HG03432 (cell line): ENCODE measurements around the gene GPC4.
"Not testable (repeated sequence)": the region's sequence is repeated elsewhere in the genome, so short reads cannot be mapped to it uniquely, and the experiment has no call there.

Experiments used
- ATAC-seq: cut with Tn5 transposase; IDR thresholded peaks from one replicate; pipeline ENCODE4 v1.9.1; 2021; ENCODE audit warnings: mild to moderate bottlenecking, moderate library complexity; ENCODE audit not compliant: unreplicated experiment

GPC4 gene

DNA sequence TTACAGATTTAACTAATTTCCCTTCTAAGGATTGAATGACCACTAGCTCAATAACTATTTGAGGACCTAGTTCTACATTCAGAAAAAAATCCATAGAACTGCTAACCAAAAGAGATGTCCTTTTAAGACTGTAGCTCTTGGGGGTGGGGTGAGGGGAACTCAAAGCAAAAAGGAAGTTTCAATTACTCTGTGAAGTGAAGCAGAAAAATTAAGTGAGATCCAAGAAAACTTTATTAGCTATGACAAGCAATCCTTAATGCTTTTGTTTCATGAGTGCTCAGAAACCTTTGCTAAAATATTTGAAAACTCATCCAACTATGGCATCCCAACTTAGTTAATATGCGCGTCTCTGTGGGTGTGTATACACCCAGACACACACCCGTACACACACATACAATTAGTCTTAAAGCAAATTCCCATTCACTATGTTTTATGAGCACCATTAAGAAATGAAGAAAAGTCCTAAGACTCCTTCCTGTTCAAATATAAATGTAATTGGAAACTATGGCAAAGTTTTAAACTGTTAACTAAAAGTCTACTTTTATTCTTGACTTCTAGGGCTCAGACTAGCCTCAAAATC, 44.5 kb downstream of the GPC4 start:
- no peak for ATAC-seq

DNA sequence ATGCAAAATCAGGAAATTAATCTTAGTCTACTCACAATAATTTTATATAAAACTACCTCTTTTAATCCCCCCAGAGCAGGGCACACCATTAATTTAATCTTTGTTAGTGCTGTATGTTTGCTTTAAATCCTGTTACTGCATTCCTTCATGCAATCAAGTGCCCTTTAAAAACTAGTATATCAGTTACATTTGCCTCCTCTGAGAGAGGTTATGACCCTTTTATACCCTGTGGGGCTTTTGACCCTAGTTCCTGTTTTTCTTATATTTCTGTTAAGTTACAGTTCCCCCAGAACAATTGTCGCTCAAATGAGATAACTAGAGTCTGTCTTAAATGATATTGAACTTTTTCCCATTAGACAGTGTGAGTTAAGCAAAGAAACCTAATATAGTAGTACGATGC, 46.2 kb downstream of the GPC4 start:
- ATAC-seq, result no peak

DNA sequence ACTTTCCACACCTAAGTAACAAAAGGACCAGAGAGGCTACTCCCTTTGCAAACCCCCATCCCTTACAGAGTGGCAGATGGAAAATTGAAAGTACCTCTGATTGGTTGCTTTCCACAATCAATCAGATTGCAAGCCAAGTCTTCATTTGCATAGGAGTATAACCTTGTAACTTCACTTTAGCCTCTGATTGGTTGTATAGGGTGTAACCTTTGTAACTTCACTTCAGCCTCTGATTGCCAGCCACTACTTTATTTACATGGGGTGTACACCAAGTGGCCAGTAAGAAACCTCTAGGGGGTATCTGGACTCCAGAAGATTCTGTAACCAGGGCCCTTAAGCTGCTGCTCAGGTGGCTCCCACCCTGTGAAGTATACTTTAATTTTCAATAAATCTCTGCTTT, 48.6 kb downstream of the GPC4 start:
- no peak for ATAC-seq

DNA sequence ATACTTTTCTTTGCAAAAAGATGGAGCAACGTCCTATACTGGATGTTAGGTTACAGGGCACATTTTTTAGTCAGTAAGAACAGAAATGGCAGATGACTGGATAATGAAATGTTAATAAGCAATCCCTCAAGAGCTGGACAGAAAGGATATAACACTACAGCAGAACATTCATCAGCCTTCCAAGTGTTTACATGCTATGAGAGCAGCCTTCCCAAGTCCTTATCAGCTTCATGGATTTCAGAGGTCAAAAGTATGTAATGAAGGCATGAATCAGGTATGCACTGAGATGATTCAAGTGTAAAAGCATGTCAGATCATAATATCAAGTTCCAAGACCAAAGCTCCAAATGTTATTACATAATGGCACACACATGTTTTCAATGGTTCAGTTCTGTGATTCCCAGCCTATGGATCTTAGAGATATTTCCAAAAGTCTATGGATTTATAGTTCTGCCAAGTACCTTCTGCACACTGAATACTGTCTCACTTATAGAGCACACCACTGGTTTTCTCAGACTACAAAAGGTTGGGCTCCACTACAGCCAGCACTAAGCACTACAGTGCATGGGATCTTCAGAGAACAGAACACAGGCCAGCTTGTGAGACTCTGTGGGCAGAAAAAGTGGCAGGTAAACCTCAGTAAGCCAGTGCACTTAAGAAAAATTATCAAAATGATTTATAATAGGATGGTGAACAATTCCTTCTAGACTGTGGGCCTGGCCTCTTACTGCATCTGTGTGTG, 49.2 kb downstream of the GPC4 start:
- no peak for ATAC-seq

DNA sequence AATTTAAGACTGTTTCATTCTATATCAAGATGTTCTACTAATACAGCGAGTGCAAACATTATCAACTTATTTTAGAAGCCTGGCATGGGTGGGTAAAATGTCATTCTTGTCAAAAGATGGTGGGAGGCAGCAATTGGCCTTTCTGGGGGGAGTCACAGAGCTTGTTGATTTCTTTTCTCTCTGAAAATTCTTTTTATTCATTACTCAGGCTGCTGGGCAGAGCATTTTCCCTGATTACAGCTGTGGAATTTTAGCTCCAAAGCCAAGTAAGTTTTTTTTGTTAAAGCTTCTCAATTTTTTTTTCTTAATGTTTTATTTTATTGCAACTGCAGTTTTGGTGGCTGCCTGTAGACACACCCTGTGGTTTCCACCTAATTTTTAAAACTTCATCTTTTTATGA, 50.4 kb downstream of the GPC4 start:
- no peak for ATAC-seq

DNA sequence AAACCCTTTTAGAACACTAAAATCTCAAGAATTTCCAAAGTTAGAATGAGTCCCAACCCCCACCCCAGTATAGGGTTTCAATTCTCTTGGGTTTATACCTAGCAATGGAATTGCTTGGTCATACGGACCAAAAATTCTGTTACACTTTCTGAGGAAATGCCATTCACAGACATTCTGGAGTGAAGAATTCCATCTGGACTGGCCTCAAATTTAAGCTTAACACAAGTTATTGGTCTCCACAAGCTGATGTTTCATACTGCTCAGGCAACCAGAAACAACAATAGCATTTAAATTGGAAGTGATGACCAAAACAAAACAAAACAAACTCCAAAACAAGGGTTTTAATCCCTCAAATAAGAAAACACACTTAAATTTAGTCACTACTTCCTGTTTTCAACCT, 51.1 kb downstream of the GPC4 start:
- no peak for ATAC-seq

DNA sequence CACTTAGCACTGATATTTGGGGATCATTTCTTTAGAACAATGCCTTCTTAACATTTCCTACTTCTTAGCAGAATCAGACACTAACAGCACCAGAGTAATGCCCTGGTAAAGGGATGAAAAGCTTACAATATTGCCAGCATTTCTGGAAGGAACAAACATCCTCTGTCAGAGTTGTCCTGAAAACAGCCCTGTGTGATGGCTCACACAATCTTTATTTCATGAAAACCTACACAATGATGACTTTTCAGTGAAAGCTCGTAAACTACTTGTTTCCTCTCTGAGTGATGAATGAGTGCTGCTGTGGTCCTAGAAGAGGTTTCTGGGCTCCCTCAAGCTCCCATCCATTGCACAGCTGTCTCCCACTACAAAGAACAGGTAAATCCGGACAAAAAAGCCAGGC, 52.8 kb downstream of the GPC4 start:
- no peak for ATAC-seq

DNA sequence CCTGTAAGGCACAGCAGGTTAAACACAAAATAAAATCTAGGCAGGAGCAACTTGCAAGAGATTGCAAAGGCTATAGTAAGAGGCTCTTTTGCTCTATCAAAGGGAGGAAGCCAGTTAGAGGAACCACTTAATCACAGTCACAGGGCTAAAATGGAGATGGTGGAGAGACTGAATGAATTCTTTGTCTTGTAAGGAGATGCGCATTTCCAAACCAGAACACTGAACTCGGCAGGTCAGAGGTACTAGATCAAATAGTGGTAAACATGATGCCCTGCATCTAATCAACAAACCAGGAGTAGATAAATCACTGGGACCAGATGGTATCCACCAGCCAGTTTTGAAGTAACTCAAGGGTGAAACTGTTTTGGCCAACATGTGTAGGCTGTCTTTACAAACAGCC, 55.8 kb downstream of the GPC4 start:
- ATAC-seq, result no peak

DNA sequence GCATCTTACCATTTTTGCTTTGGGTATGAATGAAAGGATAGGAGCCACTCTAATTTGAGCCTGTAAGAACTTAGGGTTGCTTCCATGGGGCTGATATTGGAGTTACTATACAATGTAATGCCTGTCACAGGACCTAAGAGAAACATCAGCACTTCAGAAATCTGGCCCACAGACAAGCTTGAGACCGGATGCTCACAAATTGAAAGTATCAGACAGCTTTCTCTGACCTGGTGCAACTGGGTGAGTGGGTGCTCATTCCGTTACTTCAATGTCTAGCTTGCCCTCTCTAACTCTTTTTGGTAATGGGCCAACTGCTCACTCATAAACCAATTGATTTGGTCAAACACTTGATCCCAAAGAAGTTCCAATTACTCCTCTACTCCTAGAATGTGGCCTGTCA, 62.1 kb downstream of the GPC4 start:
- no peak for ATAC-seq

DNA sequence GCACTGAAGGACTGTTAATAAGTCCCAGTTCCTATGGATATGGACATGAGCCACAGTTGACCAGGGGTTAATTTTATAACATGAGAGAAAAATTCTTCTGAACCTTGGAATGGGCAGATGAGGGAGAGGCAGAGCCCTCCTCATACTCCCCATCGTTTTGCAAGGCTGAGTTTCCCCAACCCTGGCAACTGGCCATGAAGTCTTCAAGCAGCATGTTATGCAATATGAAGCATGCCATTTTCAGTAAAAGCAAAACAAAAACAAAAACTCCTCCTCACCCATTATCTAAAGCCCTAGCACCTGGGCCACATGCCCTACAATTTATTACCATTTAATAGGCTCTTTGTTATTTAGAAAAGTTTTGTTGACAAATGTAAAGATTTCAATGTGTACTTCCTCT, 64.5 kb downstream of the GPC4 start:
- no peak for ATAC-seq

DNA sequence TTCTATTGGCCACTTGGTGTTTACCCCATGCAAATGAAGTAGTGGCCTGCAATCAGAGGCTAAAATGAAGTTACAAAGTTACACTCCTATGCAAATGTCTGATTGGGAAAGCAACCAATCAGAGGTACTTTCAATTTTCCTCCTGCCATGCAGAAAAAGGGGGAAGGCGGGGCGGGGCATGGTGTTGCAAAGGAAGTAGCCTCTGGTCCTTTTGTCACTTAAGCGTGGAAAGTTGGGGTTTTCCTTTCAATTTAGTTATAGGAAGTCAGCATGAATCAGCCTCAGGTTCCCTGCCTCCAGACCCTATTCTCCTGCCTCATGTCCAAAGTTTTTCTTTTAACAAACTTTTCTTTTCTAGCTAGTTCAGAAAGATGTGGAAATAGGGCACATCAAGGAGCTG, 69.3 kb downstream of the GPC4 start:
- no peak for ATAC-seq

DNA sequence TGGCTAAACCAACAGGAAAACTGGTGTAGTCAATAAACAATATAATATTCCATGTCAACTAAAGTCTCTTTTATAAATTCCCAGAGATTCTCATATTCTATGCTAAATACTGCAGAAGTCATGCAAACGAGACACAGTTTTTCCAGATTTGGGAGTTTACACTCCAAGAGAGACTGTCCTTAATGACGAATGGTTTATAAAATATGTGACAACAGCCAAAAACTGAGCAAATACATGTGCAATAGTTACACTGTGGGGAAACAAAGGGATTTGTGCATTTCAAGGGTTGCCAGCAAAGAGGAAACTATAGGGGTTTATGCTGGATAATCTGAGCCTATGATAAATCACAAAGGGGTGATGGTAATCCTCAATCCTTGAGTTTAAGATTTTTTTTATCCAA, 75.7 kb downstream of the GPC4 start:
- no peak for ATAC-seq

DNA sequence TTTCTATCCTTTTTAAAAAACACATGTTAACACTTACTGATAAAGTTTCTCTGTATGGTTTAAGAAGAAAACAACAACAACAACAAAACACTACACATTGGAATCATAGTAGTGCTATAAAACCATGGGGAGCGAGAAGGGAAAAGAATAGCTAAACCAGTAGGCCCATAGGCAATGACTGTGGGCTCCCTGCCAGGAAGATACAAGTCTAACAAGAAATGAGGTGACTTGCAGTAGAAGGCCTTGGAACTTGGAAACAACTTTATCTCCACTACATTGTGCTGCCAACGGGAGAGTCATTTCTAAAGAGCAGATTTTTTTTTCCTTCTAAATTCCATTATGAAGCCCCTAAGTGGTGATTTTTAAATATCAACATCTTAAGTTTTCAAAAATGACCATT, 78.0 kb downstream of the GPC4 start:
- no peak for ATAC-seq

DNA sequence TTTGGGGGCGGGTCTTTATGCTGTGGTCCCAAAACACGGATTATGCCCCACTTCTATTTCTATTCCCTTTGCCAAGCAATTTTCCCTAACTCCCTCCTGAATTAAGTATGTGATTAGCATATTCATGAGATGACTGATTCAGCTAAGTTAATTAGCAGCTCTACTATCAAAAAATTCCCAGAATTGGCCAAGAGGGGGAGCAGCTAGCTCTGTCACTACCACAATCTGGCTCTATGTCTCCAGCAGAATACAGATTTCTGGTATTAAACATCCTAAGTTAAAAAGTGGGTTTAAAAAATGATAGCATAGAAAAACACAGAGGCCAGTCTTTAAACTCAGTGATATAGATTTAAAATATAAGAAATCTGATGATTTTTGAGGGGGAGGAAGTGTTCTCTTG, 80.3 kb downstream of the GPC4 start:
- no peak for ATAC-seq

DNA sequence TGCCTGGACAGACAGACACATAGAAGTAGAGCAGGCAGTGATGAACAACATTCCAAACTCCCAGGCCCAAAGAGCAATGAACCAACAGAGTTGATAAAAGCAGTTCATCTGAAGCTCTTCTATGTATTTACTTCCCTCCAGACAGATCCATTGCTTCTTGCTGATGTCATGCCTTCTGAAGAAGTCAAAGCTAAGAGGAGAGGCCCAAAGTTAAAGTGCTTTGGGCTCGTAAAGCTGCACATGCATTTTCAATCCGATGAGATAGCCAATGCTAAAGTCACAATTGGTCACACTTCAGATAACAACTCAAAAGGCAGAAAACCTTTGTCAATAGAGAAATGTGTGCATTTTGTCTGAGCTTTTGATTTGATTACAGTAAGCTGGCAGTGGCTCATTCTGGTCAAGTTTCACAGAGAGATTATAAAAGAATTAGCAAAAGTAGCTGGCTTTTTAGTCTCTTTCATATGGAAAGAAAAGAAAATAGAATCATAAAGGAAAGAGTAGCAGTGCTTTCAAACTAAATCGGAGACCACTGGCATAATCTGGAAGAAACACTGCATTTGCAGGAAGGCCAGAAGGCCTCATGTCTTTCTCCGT, 82.0 kb downstream of the GPC4 start:
- no peak for ATAC-seq

DNA sequence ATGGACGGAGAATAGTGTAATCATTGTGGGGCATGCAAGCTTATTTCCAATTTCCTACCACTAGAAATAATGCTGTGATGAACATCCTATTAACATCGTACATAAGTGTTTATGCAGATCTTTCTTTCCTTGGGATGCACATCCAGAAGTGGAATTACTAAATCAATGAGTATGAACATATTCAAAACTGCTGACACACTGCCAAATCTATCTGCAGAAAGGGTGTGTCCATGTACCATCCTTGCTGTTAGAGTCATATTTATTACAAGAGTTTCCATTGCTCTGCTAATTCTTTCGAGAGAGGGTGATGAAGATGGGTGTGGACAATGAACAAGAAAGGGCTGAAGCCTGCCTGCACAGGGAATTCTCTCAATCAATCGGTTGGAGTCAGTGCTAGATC, 82.6 kb downstream of the GPC4 start:
- no peak for ATAC-seq

DNA sequence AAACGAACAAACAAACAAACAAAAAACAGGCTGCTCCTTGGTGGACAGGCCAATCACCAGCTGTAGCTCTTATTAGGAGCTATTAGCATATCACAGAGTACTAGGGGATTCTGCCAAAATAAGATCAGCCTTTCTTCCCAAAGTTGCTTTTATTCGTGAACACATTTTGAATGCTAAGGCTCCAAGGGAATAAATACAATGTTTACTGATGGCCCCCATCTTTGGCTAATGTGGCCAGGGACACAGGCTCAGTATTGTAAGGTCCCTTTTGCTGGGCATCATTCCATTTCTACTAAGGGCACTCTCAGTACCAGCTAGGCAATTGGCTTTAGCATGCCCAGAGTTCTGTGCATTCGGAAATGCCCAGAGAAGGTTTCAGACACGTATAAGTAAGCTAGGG, 84.3 kb downstream of the GPC4 start:
- ATAC-seq, result no peak

DNA sequence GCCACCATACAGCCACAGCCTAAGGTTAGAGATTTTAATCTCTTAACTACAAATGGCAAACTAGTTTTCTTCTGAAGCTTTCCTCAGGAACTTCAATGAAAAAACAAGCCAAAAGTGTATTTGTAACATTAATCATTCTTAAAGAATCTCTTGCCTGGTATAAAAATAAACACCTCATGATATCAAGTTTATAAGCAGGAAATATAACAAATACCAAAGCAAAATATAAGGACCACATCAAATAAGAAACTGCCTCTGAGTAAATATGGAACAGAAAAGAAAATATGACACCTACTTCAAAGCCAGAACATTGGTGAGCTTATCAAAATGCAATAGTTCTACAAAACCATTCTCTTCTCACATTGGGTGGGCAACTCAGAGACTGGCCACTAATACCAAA, 89.9 kb downstream of the GPC4 start:
- ATAC-seq, result no peak

DNA sequence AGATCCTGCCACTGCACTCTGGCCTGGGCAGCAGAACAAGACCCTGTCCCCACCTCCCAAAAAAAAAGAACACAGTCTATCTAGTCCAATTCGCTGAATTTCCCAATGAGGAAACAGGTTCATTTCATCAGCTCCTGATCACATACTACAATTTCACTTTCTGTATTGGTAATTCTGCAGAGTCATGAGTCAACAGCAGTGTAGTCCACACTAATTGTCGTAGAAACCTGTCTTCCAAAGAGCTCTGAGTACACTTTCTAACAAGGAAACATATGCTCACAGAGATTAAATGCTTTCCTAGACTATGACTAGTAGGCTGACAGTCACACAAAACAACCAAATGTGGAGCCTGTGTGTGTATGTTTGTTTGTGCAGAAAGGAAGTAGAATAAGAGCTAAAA, 91.9 kb downstream of the GPC4 start:
- no peak for ATAC-seq

DNA sequence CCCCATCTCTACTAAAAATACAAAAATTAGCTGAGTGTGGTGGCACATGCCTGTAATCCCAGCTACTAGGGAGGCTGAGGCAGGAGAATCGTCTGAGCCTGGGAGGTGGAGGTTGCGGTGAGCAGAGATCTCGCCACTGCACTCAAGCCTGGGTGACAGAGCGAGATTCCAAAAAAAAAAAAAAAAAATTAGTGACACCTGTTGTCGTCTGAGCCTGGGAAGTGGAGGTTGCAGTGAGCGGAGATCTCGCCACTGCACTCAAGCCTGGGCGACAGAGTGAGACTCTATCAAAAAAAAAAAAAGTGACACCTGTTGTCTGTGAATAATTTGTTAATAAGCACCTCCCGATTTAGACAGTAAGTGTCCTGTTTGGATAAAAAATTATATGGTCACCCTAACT, 93.0 kb downstream of the GPC4 start:
- not testable (repeated sequence) for ATAC-seq

DNA sequence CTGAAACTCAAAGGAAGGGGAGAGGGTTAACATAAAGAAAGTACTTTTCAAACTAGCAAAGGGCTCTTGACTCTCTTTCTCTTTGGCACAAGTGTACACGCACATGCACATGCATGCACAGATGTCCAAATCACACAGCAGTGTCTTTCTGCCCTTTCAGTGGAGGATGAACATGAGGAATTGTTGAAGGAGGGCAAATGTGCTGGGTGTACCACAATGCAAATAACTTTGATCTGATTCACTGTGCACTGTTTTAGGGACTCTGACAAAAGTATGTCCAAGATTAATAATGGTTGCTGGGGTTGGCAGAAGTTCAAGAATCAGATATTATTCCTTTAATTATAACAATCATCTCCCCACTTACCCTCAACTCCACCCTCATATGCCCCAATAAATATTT, 93.8 kb downstream of the GPC4 start:
- no peak for ATAC-seq

DNA sequence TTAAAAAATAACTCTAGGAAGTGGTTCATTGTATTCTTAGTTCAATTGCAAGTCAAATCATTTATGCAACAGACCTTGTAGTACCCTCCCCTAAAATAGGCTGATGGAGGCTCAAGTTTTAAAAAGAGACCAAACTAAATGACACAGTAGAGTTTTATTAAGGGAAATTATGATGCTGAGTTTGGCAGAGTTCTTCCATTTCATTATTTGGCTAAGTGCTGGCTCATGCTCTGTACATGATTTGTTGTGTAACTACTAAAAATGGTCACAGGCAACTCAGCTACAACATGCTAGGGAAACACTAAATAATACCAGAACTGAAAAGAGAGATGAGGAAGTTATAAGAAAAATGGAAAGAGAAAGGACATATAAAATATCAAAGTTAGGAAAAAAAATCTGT, 101.0 kb downstream of the GPC4 start:
- ATAC-seq, result no peak

DNA sequence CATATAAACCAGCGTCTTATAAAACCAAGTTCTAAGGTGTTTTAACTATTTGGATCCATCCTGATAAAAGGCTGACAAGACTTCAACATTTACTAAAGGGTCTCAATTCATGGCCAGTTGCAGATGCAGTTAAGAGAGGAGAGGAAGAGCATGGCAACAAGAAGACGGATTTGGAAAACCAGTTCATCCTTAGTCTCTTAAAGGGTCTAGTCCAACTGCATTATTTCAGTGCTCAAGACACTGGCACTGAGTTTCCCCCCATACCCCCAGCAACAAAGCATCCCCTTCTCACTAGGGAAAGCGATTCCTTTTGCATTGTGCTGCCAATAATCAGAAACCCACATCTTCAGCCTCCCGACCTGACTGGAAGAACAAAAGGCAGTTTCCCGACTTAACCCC, 106.8 kb downstream of the GPC4 start:
- no peak for ATAC-seq
